Activated naive CD8-positive, alpha-beta T cell treated with anti-CD3 and anti-CD28 coated beads for 36 hours (primary cell): Measurements from ENCODE around the gene CGREF1. TPM values are rescaled to one million over a fixed set of nuclear protein-coding genes. Genes with fewer than 3 reads are reported as not detected.

Experiments
- DNase-seq: peaks from one replicate; pipeline ENCODE4 v3.0.0; 2021
- H3K27ac Mint-ChIP-seq: one replicate; pipeline ENCODE4 v1.8.0; 2022; ENCODE audit warnings: mild to moderate bottlenecking, moderate library complexity, mixed read lengths
- H3K27me3 Mint-ChIP-seq: one replicate; pipeline ENCODE4 v1.8.0; 2022; ENCODE audit warnings: mild to moderate bottlenecking, mixed read lengths
- H3K36me3 Mint-ChIP-seq: one replicate; pipeline ENCODE4 v1.8.0; 2021; ENCODE audit warnings: mild to moderate bottlenecking, mixed read lengths
- H3K4me1 Mint-ChIP-seq: one replicate; pipeline ENCODE4 v1.8.0; 2021; ENCODE audit warnings: mixed read lengths
- H3K4me3 Mint-ChIP-seq: one replicate; pipeline ENCODE4 v1.8.0; 2022; ENCODE audit warnings: mild to moderate bottlenecking, moderate library complexity, mixed read lengths
- H3K9me3 Mint-ChIP-seq: one replicate; pipeline ENCODE4 v1.8.0; 2022; ENCODE audit warnings: mixed read lengths
- total RNA-seq, 2 experiments: library from RNA; stranded (reverse); gene quantifications; one replicate each; pipeline ENCODE4 v1.2.3, GENCODE V29; 2021

Gene CGREF1
- total RNA-seq, 2 experiments from 2014 or later, result 8.8 to 9.8 TPM

DNA sequence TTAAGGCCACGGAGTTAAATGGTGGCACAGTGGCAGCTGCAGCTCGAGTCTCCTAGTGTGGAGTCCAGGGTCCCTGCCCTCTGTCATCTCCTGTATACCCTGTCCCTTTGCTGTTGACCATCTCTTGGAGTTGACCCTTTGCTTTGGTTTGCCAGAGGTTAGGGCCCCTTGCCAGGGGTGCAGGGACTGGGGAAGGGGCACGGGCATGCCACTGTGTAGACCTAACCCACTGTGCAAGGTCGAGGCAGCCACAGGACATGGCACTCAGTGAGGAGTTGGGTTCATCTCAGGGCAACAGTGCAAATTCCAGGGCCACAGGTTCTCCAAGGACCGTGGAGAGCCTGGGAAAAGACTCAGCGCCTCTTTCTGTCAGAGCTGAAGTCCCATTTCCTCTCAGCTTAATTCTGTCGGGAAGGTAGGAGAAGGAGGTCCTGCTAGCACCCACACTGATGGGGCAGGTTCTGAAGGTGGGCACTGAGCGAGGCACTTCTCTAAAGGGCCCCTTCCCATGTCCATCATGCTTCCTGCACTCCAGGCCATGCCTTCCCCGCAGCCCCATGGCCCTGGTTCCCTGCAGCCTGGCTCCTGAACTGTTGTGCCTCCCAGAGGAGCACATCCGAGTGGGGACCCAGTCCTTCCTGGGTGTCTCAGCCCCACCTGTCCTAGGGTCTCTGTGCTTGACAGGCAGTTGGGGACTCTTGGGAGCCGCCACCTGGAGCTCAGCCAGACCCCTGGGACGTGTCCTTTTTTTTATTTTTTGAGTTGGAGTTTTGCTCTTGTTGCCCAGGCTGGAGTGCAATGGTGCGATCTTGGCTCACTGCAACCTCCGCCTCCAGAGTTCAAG, 29.6 kb downstream of the CGREF1 start:
- DNase-seq, result no peak
- H3K4me3 Mint-ChIP-seq, result no peak overlapping the region
- H3K4me1 Mint-ChIP-seq, result peaks cover 17% of the 10 kb centered on the region
- no peaks in the 10 kb centered on the region for H3K27me3 Mint-ChIP-seq
- H3K36me3 Mint-ChIP-seq, result no peaks in the 10 kb centered on the region
- no peak overlapping the region for H3K27ac Mint-ChIP-seq
- H3K9me3 Mint-ChIP-seq, result no peaks in the 10 kb centered on the region

DNA sequence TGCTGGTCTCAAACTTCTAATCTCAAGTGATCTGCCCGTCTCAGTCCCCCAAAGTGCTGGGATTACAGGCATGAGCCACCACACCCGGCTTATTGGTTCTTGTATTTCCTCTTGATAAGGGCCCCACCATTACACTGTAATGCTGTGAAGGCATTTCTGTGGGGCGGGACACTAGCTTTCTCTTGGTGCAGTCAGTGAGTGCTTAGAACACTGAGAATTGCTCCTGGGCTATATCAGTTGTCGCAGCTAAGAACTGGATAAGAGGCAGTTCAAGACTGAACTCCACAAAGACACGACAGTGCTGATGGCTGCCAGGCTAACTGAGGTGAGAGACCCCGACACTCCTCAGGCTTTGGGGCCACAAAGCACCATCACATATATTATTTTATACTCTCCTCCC, 30.3 kb downstream of the CGREF1 start:
- no peak for DNase-seq
- Mint-ChIP-seq H3K27ac (no peak overlapping the region), H3K4me1 (peaks cover 17% of the 10 kb centered on the region), H3K9me3 (no peaks in the 10 kb centered on the region), H3K4me3 (peak overlapping the region; percentile 45), H3K36me3 (no peaks in the 10 kb centered on the region), H3K27me3 (no peaks in the 10 kb centered on the region)

DNA sequence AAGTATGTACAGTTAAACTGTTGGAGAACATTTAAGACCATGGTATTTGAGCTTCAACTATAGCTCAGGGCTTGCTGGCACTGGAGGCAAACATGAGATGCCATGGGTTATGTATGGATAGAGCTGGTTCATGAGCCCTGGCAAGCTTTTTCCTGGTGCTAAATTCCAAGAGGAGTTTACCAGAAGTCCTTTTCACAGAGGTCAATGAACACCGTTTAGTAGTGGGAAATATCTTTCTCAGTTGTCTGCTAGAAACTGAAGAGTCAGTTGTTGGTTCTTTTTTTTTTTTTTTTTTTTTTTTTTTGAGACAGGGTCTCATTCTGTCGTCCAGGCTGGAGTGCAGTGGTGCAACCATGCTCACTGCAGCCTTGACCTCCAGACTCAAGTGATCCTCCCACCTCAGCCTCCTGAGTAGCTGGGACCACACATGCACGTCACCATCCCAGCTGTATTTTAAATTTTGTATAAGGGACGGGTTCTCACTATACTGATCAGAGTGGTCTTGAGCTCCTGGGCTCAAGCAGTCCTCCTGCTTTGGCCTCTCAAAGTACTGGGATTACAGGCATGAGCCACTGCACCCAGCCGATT, 31.0 kb downstream of the CGREF1 start:
- Mint-ChIP-seq H3K4me3 (peak overlapping the region; percentile 45), H3K9me3 (no peaks in the 10 kb centered on the region), H3K36me3 (no peaks in the 10 kb centered on the region), H3K4me1 (peaks cover 17% of the 10 kb centered on the region), H3K27ac (no peak overlapping the region), H3K27me3 (no peaks in the 10 kb centered on the region)
- no peak for DNase-seq

DNA sequence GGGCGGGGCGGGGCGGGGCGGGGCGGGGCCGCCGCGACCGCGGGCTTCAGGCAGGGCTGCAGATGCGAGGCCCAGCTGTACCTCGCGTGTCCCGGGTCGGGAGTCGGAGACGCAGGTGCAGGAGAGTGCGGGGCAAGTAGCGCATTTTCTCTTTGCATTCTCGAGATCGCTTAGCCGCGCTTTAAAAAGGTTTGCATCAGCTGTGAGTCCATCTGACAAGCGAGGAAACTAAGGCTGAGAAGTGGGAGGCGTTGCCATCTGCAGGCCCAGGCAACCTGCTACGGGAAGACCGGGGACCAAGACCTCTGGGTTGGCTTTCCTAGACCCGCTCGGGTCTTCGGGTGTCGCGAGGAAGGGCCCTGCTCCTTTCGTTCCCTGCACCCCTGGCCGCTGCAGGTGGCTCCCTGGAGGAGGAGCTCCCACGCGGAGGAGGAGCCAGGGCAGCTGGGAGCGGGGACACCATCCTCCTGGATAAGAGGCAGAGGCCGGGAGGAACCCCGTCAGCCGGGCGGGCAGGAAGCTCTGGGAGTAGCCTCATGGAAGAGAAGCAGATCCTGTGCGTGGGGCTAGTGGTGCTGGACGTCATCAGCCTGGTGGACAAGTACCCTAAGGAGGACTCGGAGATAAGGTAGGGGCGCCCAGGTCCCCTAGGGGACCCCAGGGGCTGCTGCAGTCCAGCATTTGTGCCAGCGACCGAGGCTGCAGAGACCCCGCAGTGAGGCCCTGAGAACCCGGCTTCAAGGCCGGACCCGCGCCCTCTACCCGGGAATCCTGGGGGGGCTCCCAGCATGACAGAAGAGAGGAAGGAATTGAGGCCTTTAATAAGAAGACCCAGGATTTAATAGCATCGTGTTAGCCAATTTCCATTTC, 32.0 kb downstream of the CGREF1 start, which contains the start of gene KHK:
TSS of gene KHK (plus strand) at position 49 of the 870 bp plus-strand sequence. CDS start at position 537, 488 bp downstream.
- H3K36me3 Mint-ChIP-seq, result no peaks in the 10 kb centered on the region
- no peak for DNase-seq
- peak within 1 kb of the TSS; percentile 83 for H3K27ac Mint-ChIP-seq
- peaks cover 17% of the 10 kb centered on the region for H3K4me1 Mint-ChIP-seq
- no peaks in the 10 kb centered on the region for H3K9me3 Mint-ChIP-seq
- H3K4me3 Mint-ChIP-seq, result peak within 1 kb of the TSS; percentile 85
- H3K27me3 Mint-ChIP-seq, result no peaks in the 10 kb centered on the region

DNA sequence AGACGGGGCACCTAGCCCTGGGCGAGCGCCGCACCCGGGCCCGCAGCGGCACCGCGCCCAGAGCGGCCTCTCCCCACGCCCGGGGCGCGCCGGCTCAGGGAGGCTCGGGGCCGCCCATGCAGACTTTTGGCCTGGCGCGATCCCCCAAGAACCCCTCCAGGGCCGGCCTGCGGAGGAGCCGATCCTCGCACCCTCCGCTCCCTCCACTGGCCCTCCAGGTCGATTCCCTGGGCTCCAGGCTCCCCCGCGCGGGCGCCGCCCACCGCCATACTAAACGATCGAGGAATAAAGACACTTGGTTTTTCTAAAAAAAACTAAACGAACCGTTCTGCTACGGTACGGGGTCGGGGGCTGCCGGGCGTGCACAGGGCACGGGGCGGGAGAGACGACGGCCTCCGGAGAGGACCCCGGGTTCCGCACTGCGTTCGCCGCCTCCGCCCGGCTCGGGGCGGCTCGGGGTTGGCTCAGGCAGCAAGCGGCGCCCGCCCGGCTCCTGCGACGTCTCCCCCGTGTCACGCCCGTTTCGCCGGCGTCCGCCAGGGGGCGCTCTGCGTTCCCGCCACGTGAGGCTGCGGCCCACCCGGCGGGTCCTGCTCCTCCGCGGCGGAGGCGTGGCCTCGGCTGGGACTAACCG, 32.7 kb downstream of the CGREF1 start:
- no peaks in the 10 kb centered on the region for H3K9me3 Mint-ChIP-seq
- H3K27ac Mint-ChIP-seq, result peak overlapping the region; percentile 83
- H3K27me3 Mint-ChIP-seq, result no peaks in the 10 kb centered on the region

DNA sequence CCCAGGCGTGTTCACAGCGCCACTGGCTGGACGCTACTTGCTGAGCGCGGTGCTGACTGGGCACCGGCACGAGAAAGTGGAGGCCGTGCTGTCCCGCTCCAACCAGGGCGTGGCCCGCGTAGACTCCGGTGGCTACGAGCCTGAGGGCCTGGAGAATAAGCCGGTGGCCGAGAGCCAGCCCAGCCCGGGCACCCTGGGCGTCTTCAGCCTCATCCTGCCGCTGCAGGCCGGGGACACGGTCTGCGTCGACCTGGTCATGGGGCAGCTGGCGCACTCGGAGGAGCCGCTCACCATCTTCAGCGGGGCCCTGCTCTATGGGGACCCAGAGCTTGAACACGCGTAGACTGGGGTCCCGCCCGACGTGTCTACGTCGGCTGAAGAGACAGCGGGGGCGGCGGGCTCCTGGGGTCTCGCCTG, 33.2 kb downstream of the CGREF1 start:
- Mint-ChIP-seq H3K27me3 (no peaks in the 10 kb centered on the region), H3K36me3 (no peaks in the 10 kb centered on the region), H3K4me1 (peaks cover 27% of the 10 kb centered on the region), H3K4me3 (peak overlapping the region; percentile 85), H3K9me3 (no peaks in the 10 kb centered on the region), H3K27ac (peak overlapping the region; percentile 62)
- DNase-seq, result peak; percentile 48

More for the DNA sequence above, 32.7 kb downstream of the CGREF1 start:
- Mint-ChIP-seq H3K4me1 (peaks cover 22% of the 10 kb centered on the region), H3K36me3 (no peaks in the 10 kb centered on the region), H3K4me3 (peak overlapping the region; percentile 85)
- peak; percentile 100 for DNase-seq

DNA sequence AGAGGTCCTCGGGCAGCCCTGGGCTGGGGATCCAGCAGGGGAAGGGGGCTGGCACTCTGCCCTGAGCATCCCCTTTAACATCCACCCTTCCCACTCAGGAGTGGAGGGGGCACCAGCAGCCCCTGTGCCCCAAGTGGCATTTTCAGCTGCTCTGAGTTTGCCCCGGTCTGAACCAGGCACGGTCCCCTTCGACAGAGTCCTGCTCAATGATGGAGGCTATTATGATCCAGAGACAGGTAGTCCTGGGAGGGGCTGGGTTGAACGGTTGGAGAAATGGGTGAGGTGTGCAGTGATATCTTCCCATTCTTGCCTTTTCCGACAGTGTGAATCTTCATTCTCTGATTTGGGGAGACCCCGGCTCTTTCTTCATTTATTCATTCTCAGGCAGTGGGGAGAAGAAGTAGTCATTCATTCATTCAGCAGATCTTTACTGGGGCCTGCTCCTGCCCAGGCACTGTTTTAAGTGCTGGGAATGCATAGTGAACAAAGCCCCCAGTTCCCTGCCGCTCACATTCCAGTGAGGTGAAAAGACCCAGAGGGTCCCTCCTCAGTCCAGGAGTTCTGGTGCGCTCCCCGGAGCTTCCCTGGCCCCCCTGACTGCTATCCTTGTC, 33.8 kb downstream of the CGREF1 start:
- peak overlapping the region; percentile 62 for H3K27ac Mint-ChIP-seq
- H3K27me3 Mint-ChIP-seq, result no peaks in the 10 kb centered on the region
- peaks cover 30% of the 10 kb centered on the region for H3K4me1 Mint-ChIP-seq
- H3K9me3 Mint-ChIP-seq, result no peaks in the 10 kb centered on the region
- peak overlapping the region; percentile 85 for H3K4me3 Mint-ChIP-seq
- no peak for DNase-seq
- H3K36me3 Mint-ChIP-seq, result no peaks in the 10 kb centered on the region

DNA sequence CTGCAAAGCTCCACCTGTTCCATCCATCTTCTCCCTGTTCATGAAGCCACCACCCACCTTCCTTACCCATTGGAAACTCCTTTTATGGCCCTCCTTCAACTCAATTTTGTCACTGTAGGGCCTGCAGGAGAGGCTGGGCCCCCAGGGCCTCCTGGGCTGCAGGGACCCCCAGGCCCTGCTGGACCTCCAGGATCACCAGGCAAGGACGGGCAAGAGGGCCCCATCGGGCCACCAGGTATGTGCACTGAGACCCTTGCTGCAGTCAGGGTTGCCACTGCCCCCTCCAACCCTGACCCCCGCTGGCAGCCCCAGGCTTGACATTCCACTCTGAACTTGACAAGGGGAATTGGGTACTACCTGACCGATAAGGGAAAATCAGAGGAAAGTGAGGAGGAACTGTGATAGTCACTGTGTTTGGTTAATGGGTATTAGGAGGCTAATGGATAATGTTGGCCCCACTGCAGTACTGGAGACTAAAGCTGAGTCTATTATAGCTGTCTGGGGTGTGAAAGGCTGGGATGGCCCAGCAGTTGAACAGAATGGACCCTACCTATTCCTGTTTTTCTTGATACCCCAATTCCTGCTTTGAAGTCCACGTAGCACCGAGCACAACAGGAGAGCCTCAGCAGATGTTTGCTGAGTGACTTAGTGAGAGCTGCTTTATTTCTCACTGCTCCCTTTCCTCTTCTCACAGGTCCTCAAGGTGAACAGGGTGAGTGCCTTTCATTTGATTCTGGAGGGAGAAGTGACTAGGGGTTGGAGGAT, 34.4 kb downstream of the CGREF1 start:
- DNase-seq, result no peak
- Mint-ChIP-seq H3K27ac (no peak overlapping the region), H3K27me3 (no peaks in the 10 kb centered on the region), H3K4me3 (no peak overlapping the region), H3K9me3 (no peaks in the 10 kb centered on the region), H3K36me3 (no peaks in the 10 kb centered on the region), H3K4me1 (peaks cover 31% of the 10 kb centered on the region)

DNA sequence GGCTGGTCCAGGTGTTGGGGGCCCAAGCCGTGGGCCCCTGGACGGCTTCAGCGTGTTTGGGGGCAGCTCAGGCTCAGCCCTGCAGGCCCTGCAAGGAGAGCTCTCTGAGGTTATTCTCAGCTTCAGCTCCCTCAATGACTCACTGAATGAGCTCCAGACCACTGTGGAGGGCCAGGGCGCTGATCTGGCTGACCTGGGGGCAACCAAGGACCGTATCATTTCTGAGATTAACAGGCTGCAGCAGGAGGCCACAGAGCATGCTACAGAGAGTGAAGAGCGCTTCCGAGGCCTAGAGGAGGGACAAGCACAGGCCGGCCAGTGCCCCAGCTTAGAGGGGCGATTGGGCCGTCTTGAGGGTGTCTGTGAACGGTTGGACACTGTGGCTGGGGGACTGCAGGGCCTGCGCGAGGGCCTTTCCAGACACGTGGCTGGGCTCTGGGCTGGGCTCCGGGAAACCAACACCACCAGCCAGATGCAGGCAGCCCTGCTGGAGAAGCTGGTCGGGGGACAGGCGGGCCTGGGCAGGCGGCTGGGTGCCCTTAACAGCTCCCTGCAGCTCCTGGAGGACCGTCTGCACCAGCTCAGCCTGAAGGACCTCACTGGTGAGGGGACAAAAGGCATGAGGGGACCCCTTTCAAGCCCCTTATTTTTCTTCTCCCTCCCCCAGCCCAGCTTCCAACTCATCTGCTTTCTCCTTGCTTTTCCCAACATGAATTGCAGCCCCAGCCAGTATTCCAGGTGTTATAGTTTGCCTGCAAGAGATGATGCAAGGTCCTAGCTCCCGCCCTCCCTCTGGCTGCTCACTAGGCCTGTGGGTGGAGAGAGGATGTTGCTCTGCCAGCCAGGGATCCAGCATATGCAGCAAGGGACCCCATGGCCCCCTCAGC, 35.3 kb downstream of the CGREF1 start:
- no peak overlapping the region for H3K27ac Mint-ChIP-seq
- no peak overlapping the region for H3K4me3 Mint-ChIP-seq
- no peaks in the 10 kb centered on the region for H3K36me3 Mint-ChIP-seq
- H3K27me3 Mint-ChIP-seq, result no peaks in the 10 kb centered on the region
- DNase-seq, result no peak
- H3K9me3 Mint-ChIP-seq, result no peaks in the 10 kb centered on the region
- H3K4me1 Mint-ChIP-seq, result peaks cover 31% of the 10 kb centered on the region

DNA sequence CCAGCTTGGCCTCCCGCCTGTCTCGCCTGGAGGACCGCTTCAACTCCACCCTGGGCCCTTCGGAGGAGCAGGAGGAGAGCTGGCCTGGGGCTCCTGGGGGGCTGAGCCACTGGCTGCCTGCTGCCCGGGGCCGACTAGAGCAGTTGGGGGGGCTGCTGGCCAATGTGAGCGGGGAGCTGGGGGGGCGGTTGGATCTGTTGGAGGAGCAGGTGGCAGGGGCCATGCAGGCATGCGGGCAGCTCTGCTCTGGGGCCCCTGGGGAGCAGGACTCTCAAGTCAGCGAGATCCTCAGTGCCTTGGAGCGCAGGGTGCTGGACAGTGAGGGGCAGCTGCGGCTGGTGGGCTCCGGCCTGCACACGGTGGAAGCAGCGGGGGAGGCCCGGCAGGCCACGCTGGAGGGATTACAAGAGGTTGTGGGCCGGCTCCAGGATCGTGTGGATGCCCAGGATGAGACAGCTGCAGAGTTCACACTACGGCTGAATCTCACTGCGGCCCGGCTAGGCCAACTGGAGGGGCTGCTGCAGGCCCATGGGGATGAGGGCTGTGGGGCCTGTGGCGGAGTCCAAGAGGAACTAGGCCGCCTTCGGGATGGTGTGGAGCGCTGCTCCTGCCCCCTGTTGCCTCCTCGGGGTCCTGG, 36.0 kb downstream of the CGREF1 start:
- peaks cover 31% of the 10 kb centered on the region for H3K4me1 Mint-ChIP-seq
- H3K4me3 Mint-ChIP-seq, result no peak overlapping the region
- no peaks in the 10 kb centered on the region for H3K9me3 Mint-ChIP-seq
- no peak for DNase-seq
- H3K27ac Mint-ChIP-seq, result no peak overlapping the region
- no peaks in the 10 kb centered on the region for H3K36me3 Mint-ChIP-seq
- H3K27me3 Mint-ChIP-seq, result no peaks in the 10 kb centered on the region

DNA sequence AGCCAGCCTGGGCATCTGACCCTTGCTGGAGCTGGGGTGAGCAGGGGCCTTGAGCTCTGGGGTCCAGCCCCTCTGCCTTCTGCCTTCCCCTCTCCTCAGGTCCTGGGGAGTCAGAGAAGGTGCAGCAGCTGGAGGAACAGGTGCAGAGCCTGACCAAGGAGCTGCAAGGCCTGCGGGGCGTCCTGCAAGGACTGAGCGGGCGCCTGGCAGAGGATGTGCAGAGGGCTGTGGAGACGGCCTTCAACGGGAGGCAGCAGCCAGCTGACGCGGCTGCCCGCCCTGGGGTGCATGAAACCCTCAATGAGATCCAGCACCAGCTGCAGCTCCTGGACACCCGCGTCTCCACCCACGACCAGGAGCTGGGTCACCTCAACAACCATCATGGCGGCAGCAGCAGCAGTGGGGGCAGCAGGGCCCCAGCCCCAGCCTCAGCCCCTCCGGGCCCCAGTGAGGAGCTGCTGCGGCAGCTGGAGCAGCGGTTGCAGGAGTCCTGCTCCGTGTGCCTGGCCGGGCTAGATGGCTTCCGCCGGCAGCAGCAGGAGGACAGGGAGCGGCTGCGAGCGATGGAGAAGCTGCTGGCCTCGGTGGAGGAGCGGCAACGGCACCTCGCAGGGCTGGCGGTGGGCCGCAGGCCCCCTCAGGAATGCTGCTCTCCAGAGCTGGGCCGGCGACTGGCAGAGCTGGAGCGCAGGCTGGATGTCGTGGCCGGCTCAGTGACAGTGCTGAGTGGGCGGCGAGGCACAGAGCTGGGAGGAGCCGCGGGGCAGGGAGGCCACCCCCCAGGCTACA, 36.8 kb downstream of the CGREF1 start:
- DNase-seq, result no peak
- Mint-ChIP-seq H3K9me3 (no peaks in the 10 kb centered on the region), H3K4me1 (peaks cover 24% of the 10 kb centered on the region)

DNA sequence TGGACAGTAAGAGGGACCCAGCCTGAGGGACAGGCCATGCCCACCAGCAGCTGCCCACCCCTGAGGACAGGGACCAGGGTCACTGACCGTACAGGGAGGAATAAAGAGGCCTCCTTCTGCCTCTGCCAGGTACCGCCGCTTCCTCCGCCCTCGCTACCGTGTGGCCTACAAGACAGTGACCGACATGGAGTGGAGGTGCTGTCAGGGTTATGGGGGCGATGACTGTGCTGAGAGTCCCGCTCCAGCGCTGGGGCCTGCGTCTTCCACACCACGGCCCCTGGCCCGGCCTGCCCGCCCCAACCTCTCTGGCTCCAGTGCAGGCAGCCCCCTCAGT, 38.4 kb downstream of the CGREF1 start:
- Mint-ChIP-seq H3K27ac (peak overlapping the region; percentile 96), H3K36me3 (no peaks in the 10 kb centered on the region), H3K4me3 (peak overlapping the region; percentile 76), H3K4me1 (peaks cover 27% of the 10 kb centered on the region), H3K27me3 (no peaks in the 10 kb centered on the region), H3K9me3 (no peaks in the 10 kb centered on the region)
- no peak for DNase-seq

More for the DNA sequence above, 36.8 kb downstream of the CGREF1 start:
- peak overlapping the region; percentile 76 for H3K4me3 Mint-ChIP-seq
- no peaks in the 10 kb centered on the region for H3K27me3 Mint-ChIP-seq
- H3K27ac Mint-ChIP-seq, result peak overlapping the region; percentile 96
- H3K36me3 Mint-ChIP-seq, result no peaks in the 10 kb centered on the region
